Choroid plexus epithelial cell (primary cell): Measurements from ENCODE around the gene B3GALT5.

Experiments
- DNase-seq: peaks from one replicate; pipeline ENCODE4 v3.0.0-alpha.2; 2010; ENCODE audit warnings: low read depth
- H3K4me3 ChIP-seq: 2 replicates; pipeline ENCODE4 v1.5.1; 2011; ENCODE audit warnings: low read depth, mild to moderate bottlenecking, control low read depth, low read length, moderate library complexity
- CTCF ChIP-seq: conservative IDR thresholded peaks from 2 replicates; pipeline ENCODE4 v1.5.1; 2011; ENCODE audit warnings: low read depth, mild to moderate bottlenecking, control low read depth, inconsistent platforms, low read length, moderate library complexity

Gene B3GALT5

DNA sequence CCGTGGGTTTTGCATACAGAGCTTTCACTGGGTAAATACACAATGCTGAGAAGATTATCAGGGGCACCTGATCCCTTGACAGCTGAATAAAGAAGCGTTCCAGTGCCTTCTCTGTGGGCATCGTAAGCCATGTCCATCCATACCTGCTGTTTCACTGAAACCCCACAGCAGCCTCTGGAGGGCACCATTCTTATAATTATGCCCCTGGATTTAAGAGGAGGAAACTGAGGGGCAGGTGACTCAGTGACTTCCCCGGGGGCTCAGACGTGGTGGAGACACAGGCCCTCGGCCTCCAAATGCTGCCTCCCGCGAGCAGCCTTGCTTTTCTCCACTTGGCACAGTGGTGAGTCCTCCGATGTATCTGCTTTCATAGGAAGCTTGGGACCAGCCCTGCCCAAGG is 56.7 kb downstream of the B3GALT5 start:
- TF ChIP-seq CTCF = peak; percentile 15
- no peak overlapping the region for H3K4me3 ChIP-seq
- no peak for DNase-seq

- no peak for DNase-seq
- H3K4me3 ChIP-seq = no peak overlapping the region
- no peak for TF ChIP-seq CTCF
Observed at GRCh38 chr21:39669976-39670661, 57.4 kb downstream of the B3GALT5 start.

DNA sequence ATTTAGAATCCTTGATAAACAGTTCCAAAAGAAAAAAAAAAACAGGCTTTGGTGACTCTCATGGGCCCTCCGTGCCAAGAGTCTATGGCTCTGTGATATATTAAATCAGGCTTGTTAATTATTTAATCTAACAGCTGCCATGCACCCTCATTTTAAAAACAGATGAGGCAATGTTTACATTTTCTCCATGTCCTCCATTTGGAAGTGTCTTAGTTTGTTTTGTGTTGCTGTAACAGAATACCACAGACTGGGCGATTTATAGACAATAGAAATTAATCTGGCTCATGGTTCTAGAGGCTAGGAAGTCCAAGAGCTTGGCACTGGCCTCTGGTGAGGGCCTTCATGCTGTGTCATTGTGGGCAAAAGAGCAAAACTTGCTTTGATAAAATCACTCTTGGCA is 58.0 kb downstream of the B3GALT5 start:
- no peak for TF ChIP-seq CTCF
- DNase-seq = no peak
- no peak overlapping the region for H3K4me3 ChIP-seq

DNA sequence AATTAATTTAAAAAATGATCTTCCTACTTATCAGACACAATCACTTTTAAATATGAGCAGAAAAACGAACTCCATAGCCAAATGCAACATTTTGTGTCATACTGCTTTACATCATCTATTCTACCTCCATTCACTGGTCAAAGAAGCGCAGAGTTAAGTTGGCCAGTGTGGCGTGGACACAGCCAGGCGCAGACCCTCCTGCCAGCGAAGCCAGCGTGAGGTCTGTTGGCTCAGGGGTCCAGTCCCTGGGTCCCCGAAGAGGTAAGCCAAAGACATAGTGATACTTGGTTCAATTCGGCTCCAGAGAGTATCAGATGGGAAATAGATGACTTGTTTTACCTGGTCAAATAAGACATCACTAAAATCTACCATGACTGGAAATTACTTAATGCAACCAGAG is 59.2 kb downstream of the B3GALT5 start:
- DNase-seq = no peak

DNA sequence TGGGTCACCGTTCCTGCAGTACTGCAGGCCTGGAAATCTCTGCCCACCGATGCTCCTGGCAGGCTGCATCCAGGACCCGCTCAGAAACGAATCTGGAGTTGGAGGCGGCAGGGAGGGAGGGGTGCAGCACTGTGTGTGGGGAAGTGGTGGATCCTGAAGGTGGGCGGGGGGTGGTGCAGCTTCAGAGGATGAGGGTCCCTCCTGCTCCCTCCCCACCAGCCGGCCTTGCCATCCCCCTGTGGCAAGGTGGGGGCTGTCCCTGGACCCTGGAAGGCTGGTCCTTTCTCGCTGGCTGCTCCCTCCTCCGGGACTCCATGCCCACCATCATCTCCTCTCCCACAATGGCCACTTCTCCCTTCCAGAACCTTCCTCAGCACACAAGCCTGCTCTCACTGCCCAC is 60.4 kb downstream of the B3GALT5 start:
- H3K4me3 ChIP-seq = no peak overlapping the region

More for the DNA sequence above, 59.2 kb downstream of the B3GALT5 start:
- no peak overlapping the region for H3K4me3 ChIP-seq
- TF ChIP-seq CTCF = no peak

DNA sequence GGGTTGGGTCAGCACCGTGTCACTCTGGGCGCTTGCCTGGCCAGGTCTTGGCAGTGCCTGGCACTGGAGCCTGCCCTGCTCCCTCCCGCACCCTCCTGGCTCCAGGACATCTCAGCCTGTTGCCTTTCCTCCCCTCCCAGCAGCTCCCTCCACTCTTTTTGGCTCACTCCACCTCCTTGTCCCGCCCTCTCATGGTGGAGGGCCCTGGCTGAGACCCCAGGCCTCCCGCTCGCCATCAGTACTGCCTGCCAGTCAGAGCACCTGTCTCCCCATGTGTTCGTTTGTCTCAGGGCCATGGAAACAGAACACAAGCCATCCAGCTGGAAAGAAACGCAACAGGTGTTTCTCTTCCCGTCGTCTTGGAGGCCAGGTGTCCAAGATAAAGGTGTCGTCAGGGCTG is 61.0 kb downstream of the B3GALT5 start:
- TF ChIP-seq CTCF = no peak
- H3K4me3 ChIP-seq = no peak overlapping the region
- DNase-seq = no peak

More for the DNA sequence above, 60.4 kb downstream of the B3GALT5 start:
- no peak for TF ChIP-seq CTCF
- no peak for DNase-seq

DNA sequence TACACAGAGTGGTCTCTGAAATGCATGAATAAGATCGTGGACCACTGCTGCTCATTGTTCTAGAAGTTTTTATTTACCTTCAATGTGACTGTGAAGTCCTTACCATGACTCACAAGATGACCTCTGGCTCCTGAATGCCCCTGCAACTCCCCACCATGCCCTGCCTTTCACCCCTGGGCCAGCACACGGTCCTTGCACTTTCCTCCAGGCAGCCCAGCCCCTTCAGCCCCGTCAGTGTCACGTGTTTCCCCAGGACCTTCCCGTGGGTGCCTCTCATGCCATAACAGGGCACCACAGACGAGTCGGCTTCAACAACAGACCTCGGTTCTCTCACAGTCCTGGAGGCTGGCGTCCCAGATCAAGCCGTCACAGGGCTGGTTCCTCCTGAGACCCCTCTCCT is 62.1 kb downstream of the B3GALT5 start:
- no peak overlapping the region for H3K4me3 ChIP-seq
- DNase-seq = no peak
- TF ChIP-seq CTCF = no peak
